ENCODE data around the gene PTMS.

DNA sequence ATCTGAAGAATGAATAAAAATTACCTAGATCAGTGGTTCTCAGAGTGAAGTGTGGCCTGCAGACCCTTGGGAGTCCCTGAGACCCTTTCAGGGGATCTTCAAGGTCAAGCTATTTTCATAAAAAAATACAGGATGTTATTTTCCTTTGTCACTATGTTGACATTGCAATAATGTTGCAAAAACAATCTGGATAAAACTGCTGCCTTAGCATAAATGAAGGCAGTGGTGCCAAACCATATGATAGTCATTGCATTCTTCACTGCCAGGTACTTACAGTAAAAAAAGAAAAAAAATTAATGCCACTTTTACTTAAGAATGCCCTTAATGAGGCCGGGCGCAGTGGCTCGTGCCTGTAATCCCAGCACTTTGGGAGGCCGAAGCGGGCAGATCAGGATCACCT lies 21.1 kb downstream of the PTMS start:
- TF ChIP-seq, protein P1, sequence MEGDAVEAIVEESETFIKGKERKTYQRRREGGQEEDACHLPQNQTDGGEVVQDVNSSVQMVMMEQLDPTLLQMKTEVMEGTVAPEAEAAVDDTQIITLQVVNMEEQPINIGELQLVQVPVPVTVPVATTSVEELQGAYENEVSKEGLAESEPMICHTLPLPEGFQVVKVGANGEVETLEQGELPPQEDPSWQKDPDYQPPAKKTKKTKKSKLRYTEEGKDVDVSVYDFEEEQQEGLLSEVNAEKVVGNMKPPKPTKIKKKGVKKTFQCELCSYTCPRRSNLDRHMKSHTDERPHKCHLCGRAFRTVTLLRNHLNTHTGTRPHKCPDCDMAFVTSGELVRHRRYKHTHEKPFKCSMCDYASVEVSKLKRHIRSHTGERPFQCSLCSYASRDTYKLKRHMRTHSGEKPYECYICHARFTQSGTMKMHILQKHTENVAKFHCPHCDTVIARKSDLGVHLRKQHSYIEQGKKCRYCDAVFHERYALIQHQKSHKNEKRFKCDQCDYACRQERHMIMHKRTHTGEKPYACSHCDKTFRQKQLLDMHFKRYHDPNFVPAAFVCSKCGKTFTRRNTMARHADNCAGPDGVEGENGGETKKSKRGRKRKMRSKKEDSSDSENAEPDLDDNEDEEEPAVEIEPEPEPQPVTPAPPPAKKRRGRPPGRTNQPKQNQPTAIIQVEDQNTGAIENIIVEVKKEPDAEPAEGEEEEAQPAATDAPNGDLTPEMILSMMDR (IDR thresholded peaks at IDR 0.05; ENCODE audit: poor library complexity): no peak
- TF ChIP-seq EZH2 (IDR thresholded peaks at IDR 0.05; ENCODE audit: borderline replicate concordance): no peak
- TF ChIP-seq EZH2phosphoT487 (IDR thresholded peaks at IDR 0.05; ENCODE audit: low read depth, severe bottlenecking, unreplicated experiment): no peak
